B cell (primary cell): ENCODE results near the gene ZEB2. TPM values are rescaled to one million over a fixed set of nuclear protein-coding genes. Genes with fewer than 3 reads are reported as not detected.

Source experiments
- ATAC-seq: fragments of 200-7000 bp; cut with Tn5 transposase; one replicate; pipeline ENCODE4 v1.10.0; 2021; ENCODE audit warnings: low read depth, mild to moderate bottlenecking, moderate number of reproducible peaks, moderate library complexity
- CTCF ChIA-PET: fragments of 350-600 bp; sonication (Branson Sonifier 250); formaldehyde crosslinking; loops from one replicate; lab custom pipeline; 2021; ENCODE audit warnings: antibody characterized with exemption, inconsistent platforms; lab: Charles Lee
- POLR2A ChIA-PET: fragments of 350-600 bp; sonication (Branson Sonifier 250); formaldehyde crosslinking; loops from one replicate; lab custom pipeline; 2021; ENCODE audit warnings: antibody characterized with exemption; lab: Charles Lee
- DNase-seq: peaks from one replicate; pipeline ENCODE4 v3.0.0; 2013
- H2AFZ ChIP-seq: 2 replicates; pipeline ENCODE4 v1.6.1; 2012; ENCODE audit warnings: mild to moderate bottlenecking, low read depth, low read length; ENCODE audit not compliant: insufficient read depth, poor library complexity, severe bottlenecking
- H3K27ac ChIP-seq, 2 donors: 1 replicate in 1 of 2; 2 replicates in 1 of 2; pipeline ENCODE4 v1.5.1; 2012 to 2013; ENCODE audit warnings: low read length in 2 of 2, mild to moderate bottlenecking in 2 of 2, moderate library complexity in 1 of 2
- H3K27me3 ChIP-seq, 4 experiments: fragments of 200-600 bp in 1 of 4; sonication (generic) in 1 of 4; replicated peaks in 1 of 4; 1 replicate in 2 of 4; 2 replicates in 2 of 4; pipeline versions ENCODE4 v1.6.1 to v1.7.0; 2013 to 2016; ENCODE audit warnings: low read length in 3 of 4, mild to moderate bottlenecking in 2 of 4, mixed read lengths in 1 of 4, moderate library complexity in 1 of 4; ENCODE audit not compliant: insufficient read depth in 4 of 4, control insufficient read depth in 3 of 4; ENCODE audit errors: control extremely low read depth in 1 of 4
- H3K36me3 ChIP-seq, 2 experiments: replicated peaks in 1 of 2; 1 replicate in 1 of 2; 2 replicates in 1 of 2; pipeline versions ENCODE4 v1.6.1 to v1.7.1; 2013; ENCODE audit warnings: low read length in 1 of 2; ENCODE audit not compliant: insufficient read depth in 2 of 2, control insufficient read depth in 1 of 2; ENCODE audit errors: control extremely low read depth in 1 of 2, extremely low read depth in 1 of 2
- H3K4me1 ChIP-seq, 2 donors: fragments of 200-600 bp in 1 of 2; sonication (generic) in 1 of 2; 1 replicate in 1 of 2; 2 replicates in 1 of 2; pipeline versions ENCODE4 v1.5.1 to v1.6.1; 2013 to 2017; ENCODE audit warnings: low read length in 2 of 2; ENCODE audit not compliant: control insufficient read depth in 2 of 2, insufficient read depth in 2 of 2
- H3K4me2 ChIP-seq: replicated peaks from 2 replicates; pipeline ENCODE3; 2012; ENCODE audit warnings: mild to moderate bottlenecking, low read depth, low read length; ENCODE audit not compliant: poor library complexity, severe bottlenecking
- H3K4me3 ChIP-seq, 5 experiments: fragments of 200-600 bp in 1 of 5; sonication (generic) in 1 of 5; 1 replicate in 3 of 5; 2 replicates in 2 of 5; pipeline versions ENCODE4 v1.5.1 to v1.7.0; 2011 to 2016; ENCODE audit warnings: low read length in 4 of 5, mild to moderate bottlenecking in 4 of 5, low read depth in 2 of 5, control low read depth in 1 of 5, moderate library complexity in 1 of 5; ENCODE audit not compliant: insufficient read depth in 1 of 5; ENCODE audit errors: control extremely low read depth in 1 of 5, extremely low read depth in 1 of 5
- H3K79me2 ChIP-seq: fragments of 200-600 bp; sonication (generic); one replicate; pipeline ENCODE4 v1.6.0; 2016; ENCODE audit warnings: low read length; ENCODE audit not compliant: control insufficient read depth, insufficient read depth
- H3K9ac ChIP-seq: fragments of 200-600 bp; sonication (generic); 2 replicates; pipeline ENCODE4 v1.6.1; 2017; ENCODE audit warnings: mild to moderate bottlenecking, low read length, moderate library complexity
- H3K9me3 ChIP-seq, 3 donors: one replicate each; pipeline versions ENCODE4 v1.6.1 to v1.7.1; 2013; ENCODE audit warnings: low read length in 2 of 3; ENCODE audit not compliant: control insufficient read depth in 2 of 3, insufficient read depth in 1 of 3; ENCODE audit errors: control extremely low read depth in 1 of 3
- H4K20me1 ChIP-seq: 2 replicates; pipeline ENCODE4 v1.6.0; 2012; ENCODE audit warnings: mild to moderate bottlenecking, low read length; ENCODE audit not compliant: insufficient read depth, control insufficient read depth, poor library complexity, severe bottlenecking
- H3K27ac Mint-ChIP-seq: one replicate; pipeline ENCODE4 v1.8.0; 2021; ENCODE audit warnings: mixed read lengths
- H3K27me3 Mint-ChIP-seq: one replicate; pipeline ENCODE4 v1.8.0; 2021; ENCODE audit warnings: mixed read lengths
- H3K4me1 Mint-ChIP-seq: one replicate; pipeline ENCODE4 v1.8.0; 2021; ENCODE audit warnings: mixed read lengths
- H3K4me3 Mint-ChIP-seq: one replicate; pipeline ENCODE4 v1.8.0; 2021; ENCODE audit warnings: mixed read lengths
- H3K9me3 Mint-ChIP-seq: one replicate; pipeline ENCODE4 v1.8.0; 2022; ENCODE audit warnings: mixed read lengths; ENCODE audit not compliant: insufficient read depth
- EZH2 ChIP-seq: IDR thresholded peaks from 2 replicates; pipeline ENCODE4 v1.6.1; 2012; ENCODE audit warnings: borderline replicate concordance, low read depth, mild to moderate bottlenecking, moderate library complexity, low read length; ENCODE audit not compliant: insufficient read depth, poor library complexity, severe bottlenecking
- WGBS: methylation state at CpG from one replicate; pipeline ENCODE4 v1.1.5; 2013; ENCODE audit warnings: missing lambda C conversion rate; ENCODE audit not compliant: insufficient coverage; 5-methylcytosine and 5-hydroxymethylcytosine counted together
- intact Hi-C: fragments of 100-400 bp; cut with micrococcal nuclease; formaldehyde crosslinking; loops from one replicate; pipeline ENCODE4 v1.10.0; 2022
- polyA plus RNA-seq: library from polyadenylated mRNA; depleted of rRNA; stranded (reverse); fragments of >200 nt; gene quantifications from 2 replicates; pipeline ENCODE4 v1.2.3, GENCODE V29; 2012
- total RNA-seq, 2 donors: library from RNA; stranded (reverse); fragments of 120-200 nt in 1 of 2; gene quantifications; 1 replicate in 1 of 2; 2 replicates in 1 of 2; pipeline versions ENCODE4 v1.2.3 to v1.2.4, GENCODE V29; 2013 to 2022
- TF ChIP-seq, protein P1 (sequence below): fragments of 200-600 bp; IDR thresholded peaks from one replicate; pipeline ENCODE4 v1.8.0; 2022; ENCODE audit warnings: antibody characterized with exemption, mild to moderate bottlenecking

Gene ZEB2
- total and polyA plus RNA-seq, 2 donors (not counting 1 experiment from before 2014, with no cell fraction given): 56.3 to 217 TPM

GRCh38 chr2:144376460-144376859, 143.5 kb downstream of the ZEB2 start:
- peaks cover 11% of the 10 kb centered on the region for H3K27me3 Mint-ChIP-seq
- peaks cover 53% of the 10 kb centered on the region for H3K4me1 Mint-ChIP-seq
- Histone ChIP-seq H3K36me3 (no peaks in the 10 kb centered on the region), H2AFZ (no peak overlapping the region), H3K27ac (no peak overlapping the region), H3K27me3 (peaks cover 0 to 11% (median 0%) of the 10 kb centered on the region in 4 experiments), H3K4me3 (no peak overlapping the region), H3K9ac (no peak overlapping the region), H3K4me1 (peaks cover 11 to 27% of the 10 kb centered on the region in 2 donors), H3K9me3 (no peaks in the 10 kb centered on the region), H3K79me2 (no peaks in the 10 kb centered on the region), H3K4me2 (no peak overlapping the region), H4K20me1 (no peaks in the 10 kb centered on the region)
- DNase-seq (no peak), ATAC-seq (no peak)
- intact Hi-C loops: no loop called here
- POLR2A ChIA-PET: no interaction called here
- no peak overlapping the region for H3K27ac Mint-ChIP-seq
- WGBS: 80% methylated on average over 2 of the region's 2 CpGs
- no peaks in the 10 kb centered on the region for H3K9me3 Mint-ChIP-seq
- TF ChIP-seq EZH2: no peak
- TF ChIP-seq, protein P1, sequence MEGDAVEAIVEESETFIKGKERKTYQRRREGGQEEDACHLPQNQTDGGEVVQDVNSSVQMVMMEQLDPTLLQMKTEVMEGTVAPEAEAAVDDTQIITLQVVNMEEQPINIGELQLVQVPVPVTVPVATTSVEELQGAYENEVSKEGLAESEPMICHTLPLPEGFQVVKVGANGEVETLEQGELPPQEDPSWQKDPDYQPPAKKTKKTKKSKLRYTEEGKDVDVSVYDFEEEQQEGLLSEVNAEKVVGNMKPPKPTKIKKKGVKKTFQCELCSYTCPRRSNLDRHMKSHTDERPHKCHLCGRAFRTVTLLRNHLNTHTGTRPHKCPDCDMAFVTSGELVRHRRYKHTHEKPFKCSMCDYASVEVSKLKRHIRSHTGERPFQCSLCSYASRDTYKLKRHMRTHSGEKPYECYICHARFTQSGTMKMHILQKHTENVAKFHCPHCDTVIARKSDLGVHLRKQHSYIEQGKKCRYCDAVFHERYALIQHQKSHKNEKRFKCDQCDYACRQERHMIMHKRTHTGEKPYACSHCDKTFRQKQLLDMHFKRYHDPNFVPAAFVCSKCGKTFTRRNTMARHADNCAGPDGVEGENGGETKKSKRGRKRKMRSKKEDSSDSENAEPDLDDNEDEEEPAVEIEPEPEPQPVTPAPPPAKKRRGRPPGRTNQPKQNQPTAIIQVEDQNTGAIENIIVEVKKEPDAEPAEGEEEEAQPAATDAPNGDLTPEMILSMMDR: no peak
- CTCF ChIA-PET: no interaction called here
- no peak overlapping the region for H3K4me3 Mint-ChIP-seq

- Mint-ChIP-seq H3K4me3 (no peak overlapping the region), H3K27me3 (peaks cover 11% of the 10 kb centered on the region), H3K9me3 (no peaks in the 10 kb centered on the region), H3K4me1 (peaks cover 31% of the 10 kb centered on the region), H3K27ac (no peak overlapping the region)
- WGBS: 0% methylated on average over 3 of the region's 6 CpGs
- ATAC-seq (peak; percentile 36), DNase-seq (peak; percentile 20)
- TF ChIP-seq EZH2: no peak
- TF ChIP-seq, protein P1: no peak
- Histone ChIP-seq H4K20me1 (no peaks in the 10 kb centered on the region), H3K79me2 (no peaks in the 10 kb centered on the region), H3K4me1 (peaks cover 6 to 15% of the 10 kb centered on the region in 2 donors), H3K27ac (no peak overlapping the region), H3K4me2 (no peak overlapping the region), H3K27me3 (peaks cover 0 to 7% (median 0%) of the 10 kb centered on the region in 4 experiments), H2AFZ (no peak overlapping the region), H3K36me3 (no peaks in the 10 kb centered on the region), H3K9me3 (no peaks in the 10 kb centered on the region), H3K9ac (no peak overlapping the region), H3K4me3 (no peak overlapping the region)
- intact Hi-C loops: no loop called here
- POLR2A ChIA-PET: no interaction called here
- CTCF ChIA-PET: no interaction called here
Measured at GRCh38 chr2:144374163-144374661, 145.7 kb downstream of the ZEB2 start.
